GM04503 (cell line): ENCODE measurements around the gene ZNF76.
A peak's percentile ranks its signal among the peaks of the same experiment; 100 is the strongest.
"Not testable (repeated sequence)": the region's sequence is repeated elsewhere in the genome, so short reads cannot be mapped to it uniquely, and the experiment has no call there.

Experiments
- DNase-seq: peaks from one replicate; pipeline ENCODE4 v3.0.0-alpha.2; 2012; ENCODE audit warnings: low read depth

ZNF76 gene

DNA sequence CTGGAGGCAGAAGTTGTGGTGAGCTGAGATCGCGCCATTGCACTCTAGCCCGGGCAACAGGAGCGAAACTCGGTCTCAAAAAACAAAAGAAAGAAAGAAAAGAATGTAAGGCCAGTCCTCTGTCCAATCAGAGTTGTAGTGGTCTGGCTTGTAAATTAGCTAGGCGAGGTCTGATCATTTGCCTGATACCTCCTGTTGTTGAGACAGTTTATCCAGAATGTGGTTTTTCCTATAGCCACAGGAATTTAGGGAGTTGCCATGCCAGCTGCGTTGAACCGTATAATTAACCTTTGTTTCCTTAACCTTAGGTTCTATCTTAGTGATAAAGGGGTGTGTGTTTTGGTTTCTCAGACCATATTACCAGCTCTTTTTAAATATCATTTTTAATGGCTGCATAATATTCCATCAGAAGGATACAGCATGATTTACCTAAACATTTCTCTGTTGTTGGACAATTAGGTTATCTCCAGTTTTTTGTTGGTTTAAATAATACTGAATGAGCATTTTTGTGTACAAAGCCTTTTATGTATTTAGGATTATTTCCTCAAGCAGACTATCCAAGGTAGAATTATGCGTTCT lies 71.1 kb downstream of the ZNF76 start:
- DNase-seq = no peak

DNA sequence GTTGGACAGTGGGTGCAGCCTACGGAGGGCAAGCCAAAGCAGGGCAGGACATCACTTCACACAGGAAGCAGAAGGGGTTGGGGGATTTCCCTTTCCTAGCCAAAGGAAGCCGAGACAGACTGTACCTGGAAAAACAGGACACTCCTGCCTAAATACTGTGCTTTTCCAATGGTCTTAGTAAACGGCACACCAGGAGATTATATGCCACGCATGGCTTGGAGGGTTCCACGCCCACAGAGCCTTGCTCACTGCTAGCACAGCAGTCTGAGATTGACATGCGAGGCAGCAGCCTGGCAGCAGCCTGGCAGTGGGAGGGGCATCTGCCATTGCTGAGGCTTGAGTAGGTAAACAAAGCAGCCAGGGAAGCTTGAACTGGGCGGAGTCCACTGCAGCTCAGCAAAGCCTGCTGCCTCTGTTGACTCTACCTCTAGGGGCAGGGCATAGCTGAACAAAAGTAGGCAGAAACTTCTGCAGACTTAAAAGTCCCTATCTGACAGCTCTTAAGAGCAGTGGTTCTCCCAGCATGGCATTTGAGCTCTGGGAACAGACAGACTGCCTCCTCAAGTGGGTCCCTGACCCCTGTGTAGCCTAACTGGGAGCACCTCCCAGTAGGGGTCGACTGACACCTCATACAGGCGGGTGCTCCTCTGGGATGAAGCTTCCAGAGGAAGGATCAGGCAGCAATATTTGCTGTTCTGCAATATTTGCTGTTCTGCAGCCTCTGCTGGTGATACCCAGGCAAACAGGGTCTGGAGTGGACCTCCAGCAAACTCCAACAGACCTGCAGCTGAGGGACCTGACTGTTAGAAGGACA lies 72.7 kb downstream of the ZNF76 start:
- not testable (repeated sequence) for DNase-seq

DNA sequence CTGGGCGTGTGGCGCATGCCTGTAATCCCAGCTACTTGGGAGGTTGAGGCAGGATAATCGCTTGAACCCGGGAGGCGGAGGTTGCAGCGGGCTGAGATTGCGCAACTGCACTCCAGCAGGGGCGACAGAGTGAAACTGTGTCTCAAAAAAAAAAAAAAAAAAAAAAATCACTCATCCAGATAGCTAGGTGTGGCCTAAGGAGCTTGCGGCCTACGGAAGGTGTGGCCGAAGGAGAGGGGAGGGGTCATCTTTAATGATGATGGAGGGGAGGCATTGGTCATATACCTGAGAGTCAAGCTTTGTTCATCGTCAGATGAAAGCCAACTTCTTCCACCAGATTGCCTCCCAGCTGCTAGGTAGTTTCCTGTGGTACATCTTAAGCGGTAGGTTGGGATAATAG lies 82.0 kb downstream of the ZNF76 start:
- DNase-seq = no peak

DNA sequence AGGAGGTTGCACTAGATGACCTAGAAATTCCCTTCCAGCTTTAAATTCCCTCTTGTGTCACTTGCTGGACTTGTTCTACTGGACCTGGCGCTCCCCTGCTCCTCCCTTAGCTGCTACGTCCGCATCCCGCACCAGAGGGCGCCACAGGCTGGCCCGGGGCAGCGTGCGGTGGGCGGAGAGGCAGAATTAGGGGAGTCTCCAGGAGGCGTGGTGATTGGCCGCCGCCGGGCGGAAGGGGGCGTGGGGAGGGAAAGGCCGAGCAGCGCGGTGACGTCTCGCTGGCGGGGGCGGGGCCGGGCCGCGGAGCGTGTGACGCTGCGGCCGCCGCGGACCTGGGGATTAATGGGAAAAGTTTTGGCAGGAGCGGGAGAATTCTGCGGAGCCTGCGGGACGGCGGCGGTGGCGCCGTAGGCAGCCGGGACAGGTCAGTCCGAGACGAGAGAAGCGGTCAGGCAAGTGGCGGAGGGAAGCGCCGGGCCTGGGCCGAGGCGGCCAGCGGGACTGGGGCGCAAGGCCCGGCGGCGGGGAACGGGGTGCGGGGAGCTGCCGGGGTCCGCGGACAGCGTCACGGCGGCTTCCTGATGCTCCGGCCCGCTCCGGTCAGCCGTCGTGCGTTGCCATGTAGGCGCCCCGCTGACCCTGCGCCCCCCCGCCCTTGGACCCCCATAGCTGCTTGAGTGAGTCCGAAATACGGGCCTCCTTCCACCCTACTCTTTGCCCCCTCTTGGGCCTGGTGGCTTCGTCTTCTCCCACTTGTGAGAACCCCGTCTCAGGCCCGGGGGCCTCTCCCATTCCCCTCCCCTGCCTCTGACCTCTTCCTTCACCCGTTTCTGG lies 82.9 kb downstream of the ZNF76 start, which contains the start of gene PPARD:
Gene PPARD, plus strand, starts transcription at position 301 of the 834 bp plus-strand sequence. CDS start 68,530 bp downstream, outside the sequence.
- peak; percentile 65 for DNase-seq

DNA sequence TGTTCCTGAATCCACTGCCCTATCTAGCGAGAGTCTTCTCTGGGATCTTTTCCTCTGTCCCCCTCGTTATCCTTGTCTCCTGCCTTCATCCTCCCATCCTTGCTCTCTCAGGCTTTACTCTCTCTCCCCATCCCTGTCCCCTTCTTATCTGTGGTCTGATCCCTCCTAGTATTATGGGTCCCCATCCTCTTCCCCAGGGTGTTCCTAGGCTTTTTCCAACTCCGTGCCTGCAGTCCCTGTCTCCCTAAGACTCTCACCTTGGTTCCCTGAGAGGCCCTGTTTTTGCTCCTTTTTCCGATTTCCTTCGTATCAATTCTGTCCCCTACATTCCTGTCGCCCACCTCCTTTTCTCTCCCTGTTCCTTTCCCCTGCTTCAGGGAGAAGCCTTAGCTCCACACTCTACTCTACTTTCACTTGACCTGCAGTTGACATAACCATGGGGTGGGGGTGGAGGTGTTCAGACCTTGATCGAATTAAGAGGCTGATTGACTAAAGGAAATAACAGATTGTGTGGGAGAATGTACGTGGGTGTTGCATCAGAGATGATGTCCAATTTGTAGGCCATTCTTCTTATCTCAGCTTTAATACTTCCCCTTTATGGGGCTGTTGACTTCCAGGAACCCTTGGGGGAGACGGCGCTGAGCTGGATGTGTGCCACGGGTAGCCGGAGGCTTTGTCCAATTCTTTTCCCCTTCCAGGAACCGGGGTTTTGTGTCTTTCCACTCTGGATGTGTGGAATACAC lies 83.7 kb downstream of the ZNF76 start:
- DNase-seq = no peak

DNA sequence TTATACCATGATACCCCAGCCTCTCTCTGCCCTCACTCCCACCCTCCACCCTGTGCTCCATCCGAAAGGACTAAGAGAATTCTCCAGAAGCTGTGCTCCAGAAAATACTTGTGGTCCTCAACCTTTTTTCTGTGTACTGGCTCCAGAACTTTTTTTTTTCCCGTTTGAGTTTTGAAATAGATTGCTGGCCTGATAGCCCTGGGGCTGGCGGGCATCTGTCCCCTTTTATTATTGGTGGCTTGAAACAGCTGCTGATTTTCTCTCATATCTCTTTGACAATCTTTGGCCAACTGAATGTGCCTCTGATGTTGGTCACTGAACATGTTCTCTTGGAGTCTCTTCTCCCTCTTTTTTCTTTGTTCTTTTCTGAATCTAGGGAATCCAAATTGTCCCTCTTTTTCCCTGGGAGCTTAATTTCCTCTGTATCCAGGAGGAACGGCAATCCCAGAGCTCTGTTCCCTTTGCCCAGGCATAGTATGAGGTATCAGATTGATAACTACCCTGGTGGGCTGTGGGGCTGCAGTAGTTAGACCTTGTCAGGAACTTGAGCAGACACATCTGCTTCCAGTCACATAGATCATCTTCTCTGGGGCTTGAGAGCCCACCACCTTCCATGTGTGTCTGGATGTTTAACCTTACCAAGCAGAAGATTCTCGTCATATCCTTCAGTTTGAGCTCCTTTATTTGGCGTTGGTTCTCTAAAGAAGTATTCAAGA lies 84.5 kb downstream of the ZNF76 start:
- DNase-seq = no peak
